ENCODE measurements around the gene RNF213.
A peak's percentile ranks its signal among the peaks of the same experiment; 100 is the strongest.

Gene RNF213

DNA sequence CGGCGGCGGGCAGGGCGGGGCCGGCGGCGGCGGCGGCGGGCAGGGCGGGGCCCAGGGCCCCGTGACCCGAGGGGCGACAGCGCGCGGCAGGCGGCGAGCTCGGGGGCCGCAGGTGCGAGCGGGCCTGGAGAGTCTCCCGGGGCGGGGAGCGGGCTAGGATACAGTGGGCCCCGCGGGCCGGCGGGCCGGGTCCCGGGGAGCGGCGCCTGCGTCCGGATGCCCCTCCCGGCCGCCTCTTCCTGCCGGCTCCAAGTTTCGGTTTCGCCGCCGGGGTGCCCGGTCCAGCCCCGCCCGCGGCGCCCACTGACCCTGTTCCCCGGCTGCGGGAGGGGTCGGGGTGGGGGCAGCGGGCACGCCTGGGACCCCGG is at the start of gene RNF213:
Gene RNF213 (plus strand): TSS at position 62 of the 368 bp plus-strand sequence. CDS start 2,830 bp downstream, outside the sequence.
- Histone ChIP-seq H3K9ac (peak within 1 kb of the TSS; percentile 97), H3K27me3 (ENCODE audit: control insufficient read depth, insufficient read depth, low read length) (no peaks in the 10 kb centered on the region), H3K4me3 (ENCODE audit: low read depth, low read length) (peak within 1 kb of the TSS; percentile 92), H3K9me3 (ENCODE audit: control insufficient read depth, low read length) (no peaks in the 10 kb centered on the region), H3K79me2 (peaks cover 12% of the 10 kb centered on the region), H2AFZ (peak within 1 kb of the TSS; percentile 67), H3K4me2 (ENCODE audit: low read length) (peak within 1 kb of the TSS; percentile 99), H3K4me1 (peaks cover 42% of the 10 kb centered on the region), H3K36me3 (ENCODE audit: control insufficient read depth, insufficient read depth, low read length) (no peaks in the 10 kb centered on the region), H3K27ac (peak within 1 kb of the TSS; percentile 100)
- TF ChIP-seq, protein P1, sequence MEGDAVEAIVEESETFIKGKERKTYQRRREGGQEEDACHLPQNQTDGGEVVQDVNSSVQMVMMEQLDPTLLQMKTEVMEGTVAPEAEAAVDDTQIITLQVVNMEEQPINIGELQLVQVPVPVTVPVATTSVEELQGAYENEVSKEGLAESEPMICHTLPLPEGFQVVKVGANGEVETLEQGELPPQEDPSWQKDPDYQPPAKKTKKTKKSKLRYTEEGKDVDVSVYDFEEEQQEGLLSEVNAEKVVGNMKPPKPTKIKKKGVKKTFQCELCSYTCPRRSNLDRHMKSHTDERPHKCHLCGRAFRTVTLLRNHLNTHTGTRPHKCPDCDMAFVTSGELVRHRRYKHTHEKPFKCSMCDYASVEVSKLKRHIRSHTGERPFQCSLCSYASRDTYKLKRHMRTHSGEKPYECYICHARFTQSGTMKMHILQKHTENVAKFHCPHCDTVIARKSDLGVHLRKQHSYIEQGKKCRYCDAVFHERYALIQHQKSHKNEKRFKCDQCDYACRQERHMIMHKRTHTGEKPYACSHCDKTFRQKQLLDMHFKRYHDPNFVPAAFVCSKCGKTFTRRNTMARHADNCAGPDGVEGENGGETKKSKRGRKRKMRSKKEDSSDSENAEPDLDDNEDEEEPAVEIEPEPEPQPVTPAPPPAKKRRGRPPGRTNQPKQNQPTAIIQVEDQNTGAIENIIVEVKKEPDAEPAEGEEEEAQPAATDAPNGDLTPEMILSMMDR (IDR thresholded peaks at IDR 0.05) = no peak

GRCh38 chr17:80212109-80212508 is 48.5 kb upstream of the RNF213 start:
- H3K27ac ChIP-seq = no peak overlapping the region
- no peaks in the 10 kb centered on the region for H3K36me3 ChIP-seq (ENCODE audit: control insufficient read depth, insufficient read depth, low read length)
- TF ChIP-seq, protein P1 (IDR thresholded peaks at IDR 0.05) = no peak

DNA sequence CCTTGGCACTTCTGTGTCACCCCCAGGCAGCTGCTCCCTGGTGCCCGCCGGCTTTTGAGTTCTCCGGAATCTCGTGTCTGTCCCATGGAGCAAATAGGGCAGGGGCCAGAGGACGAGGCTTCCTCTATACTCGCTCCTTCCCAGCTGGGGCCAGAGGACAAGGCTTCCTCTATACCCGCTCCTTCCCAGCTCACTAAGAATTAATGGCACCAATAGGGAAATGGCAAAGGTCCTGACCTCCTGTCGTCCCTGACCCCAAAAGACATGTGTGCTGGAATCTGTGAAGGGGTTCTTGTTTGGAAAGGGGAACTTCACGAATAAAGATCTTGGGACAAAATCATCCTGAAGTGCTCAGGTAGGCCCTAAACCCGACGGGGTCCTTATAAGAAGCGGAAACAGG is 48.1 kb upstream of the RNF213 start:
- Histone ChIP-seq H3K79me2 (no peaks in the 10 kb centered on the region), H3K27me3 (ENCODE audit: control insufficient read depth, insufficient read depth, low read length) (no peaks in the 10 kb centered on the region), H2AFZ (no peak overlapping the region), H3K9ac (no peak overlapping the region), H3K27ac (no peak overlapping the region), H3K4me3 (ENCODE audit: low read depth, low read length) (no peak overlapping the region), H3K36me3 (ENCODE audit: control insufficient read depth, insufficient read depth, low read length) (no peaks in the 10 kb centered on the region), H3K4me1 (no peaks in the 10 kb centered on the region), H3K4me2 (ENCODE audit: low read length) (no peak overlapping the region), H3K9me3 (ENCODE audit: control insufficient read depth, low read length) (no peaks in the 10 kb centered on the region)
- TF ChIP-seq, protein P1 (IDR thresholded peaks at IDR 0.05) = no peak

More at GRCh38 chr17:80212109-80212508, 48.5 kb upstream of the RNF213 start:
- Histone ChIP-seq H3K79me2 (no peaks in the 10 kb centered on the region), H3K4me1 (no peaks in the 10 kb centered on the region), H3K4me2 (ENCODE audit: low read length) (no peak overlapping the region), H3K4me3 (ENCODE audit: low read depth, low read length) (no peak overlapping the region), H3K27me3 (ENCODE audit: control insufficient read depth, insufficient read depth, low read length) (no peaks in the 10 kb centered on the region), H2AFZ (no peak overlapping the region), H3K9ac (no peak overlapping the region), H3K9me3 (ENCODE audit: control insufficient read depth, low read length) (no peaks in the 10 kb centered on the region)

GRCh38 chr17:80212962-80213642 is 47.5 kb upstream of the RNF213 start:
- H3K36me3 ChIP-seq (ENCODE audit: control insufficient read depth, insufficient read depth, low read length) = no peaks in the 10 kb centered on the region
- no peak overlapping the region for H3K9ac ChIP-seq
- no peak overlapping the region for H3K4me2 ChIP-seq (ENCODE audit: low read length)
- H3K27me3 ChIP-seq (ENCODE audit: control insufficient read depth, insufficient read depth, low read length) = no peaks in the 10 kb centered on the region
- H3K79me2 ChIP-seq = no peaks in the 10 kb centered on the region
- H3K4me3 ChIP-seq (ENCODE audit: low read depth, low read length) = no peak overlapping the region
- no peak overlapping the region for H2AFZ ChIP-seq
- no peaks in the 10 kb centered on the region for H3K4me1 ChIP-seq
- TF ChIP-seq, protein P1 (IDR thresholded peaks at IDR 0.05) = no peak
- no peaks in the 10 kb centered on the region for H3K9me3 ChIP-seq (ENCODE audit: control insufficient read depth, low read length)
- no peak overlapping the region for H3K27ac ChIP-seq

DNA sequence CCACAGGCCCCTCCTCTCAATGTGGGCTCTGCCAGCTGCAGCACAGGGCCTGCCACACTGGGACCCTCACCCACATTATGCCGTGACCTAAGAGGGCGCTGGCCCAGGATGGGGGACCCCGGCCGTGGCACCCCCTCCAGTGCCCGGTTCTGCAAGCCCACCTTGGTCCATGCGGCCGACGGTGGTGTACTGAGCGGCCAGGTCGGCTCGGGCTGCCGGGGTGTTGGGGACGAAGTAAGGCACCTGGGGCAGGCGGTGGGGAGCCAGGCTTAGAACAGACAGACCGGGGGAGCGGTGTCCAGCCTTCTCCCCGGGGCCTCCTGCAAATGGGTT is 47.0 kb upstream of the RNF213 start:
- Histone ChIP-seq H3K9me3 (ENCODE audit: control insufficient read depth, low read length) (no peaks in the 10 kb centered on the region), H3K4me3 (ENCODE audit: low read depth, low read length) (no peak overlapping the region), H3K36me3 (ENCODE audit: control insufficient read depth, insufficient read depth, low read length) (no peaks in the 10 kb centered on the region), H3K4me1 (no peaks in the 10 kb centered on the region), H3K27ac (no peak overlapping the region), H2AFZ (no peak overlapping the region), H3K79me2 (no peaks in the 10 kb centered on the region), H3K27me3 (ENCODE audit: control insufficient read depth, insufficient read depth, low read length) (no peaks in the 10 kb centered on the region), H3K4me2 (ENCODE audit: low read length) (no peak overlapping the region), H3K9ac (no peak overlapping the region)
- TF ChIP-seq, protein P1 (IDR thresholded peaks at IDR 0.05) = no peak
